NCI-H1930 (cell line): Measurements from ENCODE around the gene SORBS1.

Experiments
- DNase-seq, 2 experiments: peaks; one replicate each; lab custom pipeline; 2025; lab: John Stamatoyannopoulos, UW

Gene SORBS1

DNA sequence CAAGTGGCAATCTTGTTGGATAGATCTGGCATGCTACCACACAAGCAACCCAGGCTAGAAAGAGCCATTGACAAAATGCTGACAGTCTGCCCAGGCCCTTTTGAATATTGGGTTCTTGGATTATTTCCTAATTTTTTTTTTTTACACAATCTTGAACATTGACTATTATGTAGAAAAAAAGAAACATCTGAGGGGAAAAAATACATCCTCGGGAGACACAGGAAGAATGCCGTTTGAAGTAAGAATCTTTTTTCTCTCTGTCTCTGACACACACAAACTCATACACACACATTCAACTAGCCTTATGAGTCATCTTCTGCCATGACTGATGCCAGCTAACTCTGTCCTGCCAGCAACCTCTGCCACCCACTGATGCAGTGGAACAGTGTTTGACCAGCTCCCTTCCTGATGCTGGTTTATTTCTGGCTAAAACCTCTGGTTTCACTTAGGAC, 47.2 kb downstream of the SORBS1 start:
- DNase-seq = no peak

DNA sequence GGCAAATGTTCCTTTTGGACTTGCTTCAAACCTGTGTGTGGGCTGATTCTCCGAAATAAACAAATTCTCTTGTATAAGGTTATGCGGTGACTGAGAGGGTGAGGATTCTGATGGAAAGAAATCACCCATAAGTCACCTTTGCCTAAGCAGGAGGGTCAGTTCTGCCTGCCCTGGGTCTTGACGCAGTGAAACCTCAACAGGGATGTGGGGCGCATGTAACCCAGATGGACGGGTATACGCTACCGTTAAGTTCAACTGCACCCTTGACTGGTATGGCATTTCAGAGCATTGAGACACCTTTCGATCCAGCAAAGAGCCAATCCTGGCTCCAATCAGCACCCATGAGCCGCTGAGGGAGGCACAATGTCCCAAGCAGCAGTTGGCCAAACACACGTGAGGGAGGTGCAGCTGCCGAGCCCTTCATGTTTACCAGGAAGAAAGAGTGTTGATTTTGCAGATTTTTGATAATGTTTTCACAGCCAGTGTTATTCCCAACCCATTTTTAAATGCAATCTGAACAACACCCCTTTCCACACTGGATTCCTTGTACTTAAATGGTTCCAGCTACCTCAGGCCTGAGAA, 48.1 kb downstream of the SORBS1 start:
- no peak for DNase-seq

DNA sequence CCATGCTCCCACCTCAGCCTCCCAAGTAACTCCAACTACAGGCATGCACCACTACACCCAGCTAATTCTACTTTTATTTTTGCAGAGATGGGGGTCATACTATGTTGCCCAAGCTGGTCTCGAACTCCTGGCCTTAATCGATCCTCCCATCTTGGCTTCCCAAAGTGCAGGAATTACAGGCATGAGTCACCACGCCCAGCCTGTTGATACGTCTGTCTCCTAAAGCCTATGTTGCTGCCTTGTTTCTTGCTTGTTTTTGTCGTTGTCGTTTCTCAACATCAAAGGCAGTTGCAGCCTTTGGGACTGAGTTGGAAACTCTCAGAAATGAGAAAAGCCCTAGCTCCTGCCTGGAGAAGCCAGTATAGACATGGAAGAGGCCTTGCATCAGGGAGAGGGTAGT, 49.9 kb downstream of the SORBS1 start:
- DNase-seq = no peak

DNA sequence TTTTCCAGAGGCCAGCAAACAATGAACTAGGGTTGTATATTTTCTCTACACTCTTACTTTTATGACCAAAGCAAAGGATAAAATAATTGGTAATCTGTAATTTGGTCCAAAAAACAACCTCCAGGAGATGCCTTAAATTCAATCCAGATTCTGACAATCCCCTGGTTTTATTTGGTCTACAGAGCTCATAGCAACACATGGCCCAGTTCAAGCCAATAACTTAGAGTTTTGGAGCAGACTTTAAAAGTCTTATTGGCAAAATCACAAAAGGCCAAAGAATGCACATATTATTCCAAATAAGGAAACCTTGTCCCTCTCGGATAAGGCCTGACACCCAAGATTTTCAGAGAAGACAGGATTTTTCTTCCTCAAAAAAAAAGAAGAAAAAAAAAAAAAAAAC, 51.9 kb downstream of the SORBS1 start:
- DNase-seq = no peak

DNA sequence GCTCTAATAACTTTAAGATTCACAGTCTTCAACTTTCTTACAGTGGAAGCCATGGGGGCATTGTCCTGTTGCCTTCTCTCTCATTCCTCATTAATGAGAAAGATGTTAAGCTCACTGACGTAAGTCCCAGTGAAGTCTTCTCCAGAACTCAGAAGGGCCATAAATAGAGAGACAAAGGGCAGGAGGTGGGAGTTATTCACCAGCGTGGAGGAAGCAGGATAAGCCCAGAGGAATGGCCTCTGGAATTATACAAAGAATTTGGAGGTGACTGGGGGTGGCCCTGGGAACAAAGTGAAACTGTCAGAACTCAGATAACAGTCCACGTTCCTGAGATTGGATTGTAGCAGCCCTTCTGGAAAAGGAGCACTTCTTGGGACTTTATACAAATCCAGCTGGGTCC, 52.4 kb downstream of the SORBS1 start:
- no peak for DNase-seq

DNA sequence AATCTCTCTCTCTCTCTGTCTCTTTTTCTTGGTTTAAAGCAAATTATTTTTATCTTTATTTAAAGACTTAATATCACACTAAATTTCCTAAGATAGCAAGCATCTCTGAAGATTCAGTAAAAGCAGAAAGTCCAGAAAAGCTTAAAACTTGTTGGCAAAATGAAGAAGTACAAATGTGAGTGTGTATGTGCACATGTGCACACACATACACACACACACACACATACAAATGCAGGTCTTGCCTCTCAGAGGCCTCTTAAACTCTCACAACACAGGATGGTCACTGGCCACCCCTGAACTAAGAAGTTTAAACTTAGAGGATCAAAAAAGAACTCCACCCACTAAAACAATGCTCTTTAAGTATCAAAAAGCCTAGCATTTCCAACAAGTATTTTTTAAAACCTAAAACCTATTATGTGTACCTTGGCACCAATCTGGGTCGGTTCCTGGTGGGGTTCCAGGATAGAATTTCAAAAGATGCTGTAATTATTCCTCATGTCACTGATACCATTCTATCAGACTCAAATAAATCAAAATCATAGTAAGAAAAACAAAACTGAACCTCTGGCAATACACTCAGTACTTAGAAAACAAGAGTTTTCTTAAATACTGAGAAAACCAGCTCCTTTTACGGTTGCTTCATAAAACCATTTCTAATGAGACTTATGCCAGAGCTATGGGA, 55.0 kb downstream of the SORBS1 start:
- DNase-seq = no peak

DNA sequence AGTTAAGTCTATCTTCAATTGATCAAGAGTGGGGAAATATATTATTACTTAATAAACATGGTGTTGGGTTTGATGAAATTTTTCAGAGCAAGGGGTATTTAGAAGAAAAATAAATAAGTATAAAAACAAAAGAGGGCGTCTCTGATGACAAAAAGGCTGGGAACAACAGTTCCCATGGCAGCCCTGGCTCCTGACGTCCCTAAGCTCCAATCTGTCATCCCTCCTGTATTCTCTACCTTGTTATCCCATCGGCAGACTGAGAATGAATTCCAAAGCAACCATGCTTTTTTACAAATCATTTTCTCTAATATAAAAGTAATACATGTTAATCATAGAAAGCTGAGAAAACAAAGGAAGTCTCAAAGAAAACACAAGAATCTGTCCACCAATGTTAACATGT, 55.5 kb downstream of the SORBS1 start:
- no peak for DNase-seq

DNA sequence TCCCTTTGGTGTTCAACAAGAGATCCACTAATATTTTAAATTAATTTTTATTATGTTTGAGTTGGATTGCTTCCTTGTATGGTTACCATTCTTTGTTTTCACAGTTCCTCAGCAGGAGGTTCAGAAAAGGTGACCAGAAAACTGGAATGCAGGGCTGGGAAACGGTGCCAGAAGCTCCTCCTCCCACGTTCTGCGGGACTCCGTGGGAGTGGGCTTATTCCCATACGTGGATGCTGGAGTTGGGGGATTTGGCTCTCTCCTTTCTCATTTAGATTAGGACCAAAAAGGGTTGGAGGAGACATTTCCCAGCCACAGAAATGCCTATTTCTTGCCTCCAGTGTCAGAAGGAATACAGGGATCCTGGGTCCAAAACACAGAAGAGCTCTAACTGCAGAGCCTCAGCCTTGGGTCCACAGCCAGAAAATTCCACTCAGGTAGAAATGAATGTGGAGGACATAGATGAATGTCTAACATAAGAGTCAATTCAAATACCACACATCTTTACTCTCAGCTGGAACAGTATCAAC, 56.0 kb downstream of the SORBS1 start:
- DNase-seq = no peak

DNA sequence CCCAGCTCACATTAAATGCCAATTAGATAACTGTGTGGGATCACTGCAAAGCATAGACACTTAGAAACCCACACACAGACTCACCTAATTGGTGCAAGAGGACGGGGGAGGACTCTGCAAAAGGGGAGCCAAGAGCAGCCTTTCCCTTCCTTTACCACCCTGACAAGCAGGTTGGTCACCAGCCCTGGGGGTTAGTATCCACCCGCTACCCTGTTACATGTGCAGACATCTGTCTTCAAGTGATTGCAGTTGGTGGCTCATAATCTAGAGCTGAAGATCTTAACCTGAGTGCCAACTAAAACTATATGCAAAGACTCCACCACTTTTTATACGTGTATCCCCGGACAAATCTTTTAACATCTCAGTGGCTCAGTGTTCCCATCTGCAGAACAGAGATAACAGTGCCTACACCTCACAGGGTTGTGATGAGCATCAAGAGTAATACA, 56.9 kb downstream of the SORBS1 start:
- DNase-seq = no peak

DNA sequence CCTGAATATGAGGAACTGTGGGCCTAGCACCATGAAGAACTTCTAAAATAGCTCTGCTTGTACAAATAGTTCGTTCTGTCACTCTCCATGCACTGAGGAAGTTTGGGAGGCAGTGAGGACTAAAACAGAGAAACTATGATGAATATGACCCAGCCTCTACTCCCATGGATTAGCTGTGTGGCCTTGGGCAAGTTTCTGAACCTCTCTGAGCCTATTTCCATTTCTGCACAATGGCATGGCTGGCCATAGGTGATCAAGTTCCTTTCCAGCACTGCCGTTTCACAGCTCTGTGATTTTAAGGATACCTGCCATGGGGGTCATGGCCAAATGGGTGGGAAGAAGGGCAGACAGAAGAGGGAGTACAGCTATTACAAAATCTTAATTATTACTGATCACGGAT, 57.6 kb downstream of the SORBS1 start:
- no peak for DNase-seq

DNA sequence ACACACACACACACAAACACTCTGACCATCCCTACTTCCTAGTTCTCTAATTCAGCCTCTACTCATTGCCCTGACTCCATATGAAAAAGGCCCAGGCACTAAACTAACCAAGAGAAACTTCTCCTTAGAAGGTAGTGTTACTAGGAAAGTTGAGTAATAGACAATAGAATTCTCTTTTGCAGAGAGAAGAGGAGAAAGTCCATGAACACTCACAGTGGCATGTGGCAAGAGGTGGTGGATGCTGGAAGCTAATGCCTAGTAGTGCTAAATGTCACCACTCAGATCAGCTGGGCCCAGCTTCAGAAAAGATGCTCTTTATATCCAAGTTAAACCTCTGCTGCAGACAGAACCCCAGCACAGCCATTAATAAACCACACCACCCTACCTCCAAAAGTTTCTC, 58.2 kb downstream of the SORBS1 start:
- no peak for DNase-seq

DNA sequence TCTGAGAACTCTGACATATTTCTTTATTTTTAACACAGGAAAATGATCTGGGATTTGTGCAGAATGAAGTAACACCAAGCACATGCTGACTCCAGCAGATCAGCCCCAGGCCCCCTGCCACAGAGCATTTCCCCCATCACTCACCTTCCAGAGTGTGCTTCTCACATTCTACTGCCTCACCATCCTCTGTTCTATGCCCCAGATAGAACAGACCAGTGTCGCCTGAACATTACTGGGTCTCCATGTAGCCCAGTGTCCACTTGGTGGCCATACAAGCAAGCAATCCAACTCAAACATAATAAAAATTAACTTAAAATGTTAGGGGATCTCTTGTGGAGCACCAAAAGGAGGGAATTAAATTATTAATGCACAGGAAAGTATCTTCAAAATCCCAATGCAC, 58.8 kb downstream of the SORBS1 start:
- no peak for DNase-seq

DNA sequence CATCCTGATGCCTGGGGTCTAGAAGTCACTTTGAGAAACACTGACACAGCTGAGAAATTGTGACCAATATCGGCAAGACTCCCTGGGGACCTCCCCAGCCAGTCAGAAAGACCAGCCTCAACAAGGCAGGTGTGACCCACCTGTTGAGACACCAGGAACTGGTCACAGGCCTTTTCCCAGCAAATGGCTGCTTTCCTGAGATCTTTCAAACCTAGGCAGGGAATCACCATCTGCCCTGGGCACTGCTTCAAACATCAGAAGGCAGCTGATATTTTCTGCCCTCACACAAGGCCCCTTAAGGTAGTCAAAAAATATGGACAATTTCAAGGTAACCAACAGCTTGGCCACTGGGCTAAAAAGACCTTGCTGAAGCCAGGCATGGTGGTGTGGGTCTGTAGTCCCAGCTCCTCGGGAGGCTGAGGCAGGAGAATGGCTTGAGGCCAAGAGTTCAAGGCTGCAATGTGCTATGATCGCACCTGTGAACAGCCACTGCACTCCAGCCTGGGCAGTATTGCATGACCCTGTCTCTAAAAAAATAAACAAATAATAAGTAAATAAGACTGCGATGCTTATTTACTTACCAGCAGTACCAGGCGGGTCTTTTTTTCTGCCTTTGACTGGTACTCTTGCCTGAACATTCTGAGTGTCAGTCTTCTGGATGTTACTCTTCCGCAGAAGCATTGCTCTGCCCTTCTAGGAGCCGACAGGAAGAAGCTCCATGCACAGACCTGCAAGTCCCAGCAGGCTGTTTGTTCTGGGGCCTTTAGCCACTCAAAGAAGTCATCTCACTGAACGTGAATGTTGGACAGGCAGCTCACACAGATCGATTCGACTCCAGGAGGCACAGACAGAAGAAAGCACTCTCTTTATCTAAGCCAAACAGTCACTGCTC, 59.7 kb downstream of the SORBS1 start:
- DNase-seq = no peak

DNA sequence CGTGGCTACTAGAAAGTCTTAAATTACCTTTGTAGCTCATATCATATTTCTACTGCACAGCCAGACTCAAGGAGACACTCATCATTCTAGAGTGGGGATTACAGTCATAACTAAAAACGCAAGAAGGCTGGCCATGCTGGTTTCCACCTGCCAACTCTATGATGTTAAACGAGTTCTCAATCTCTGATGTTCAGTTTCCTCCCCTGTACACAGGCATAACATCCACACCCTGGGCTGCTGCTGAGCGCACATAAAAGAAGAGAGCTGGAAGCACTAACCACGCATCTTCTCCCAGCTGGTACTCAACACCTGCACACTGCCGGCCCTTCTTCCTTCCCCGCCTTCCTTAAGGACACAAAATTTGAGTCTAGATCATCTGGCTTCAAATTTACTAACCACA, 60.5 kb downstream of the SORBS1 start:
- no peak for DNase-seq

DNA sequence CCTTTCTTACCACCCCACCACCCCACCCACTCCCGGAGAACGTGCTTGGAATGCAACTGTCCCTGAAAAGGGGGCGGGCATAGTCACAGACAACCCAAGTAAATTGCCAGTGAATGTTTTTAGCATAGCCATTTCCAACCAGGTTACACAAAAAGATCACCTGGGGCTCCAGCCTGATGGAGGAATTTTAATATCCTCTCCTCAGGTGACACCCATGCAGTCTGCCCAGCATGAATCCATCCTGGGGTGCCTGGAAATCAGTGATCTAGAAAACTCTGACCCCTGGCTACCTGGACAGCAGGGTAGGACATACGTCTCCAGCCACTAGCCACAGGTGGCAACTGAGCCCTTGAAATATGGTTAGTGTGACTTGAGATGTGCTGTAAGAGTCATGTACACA, 61.1 kb downstream of the SORBS1 start:
- DNase-seq = no peak

DNA sequence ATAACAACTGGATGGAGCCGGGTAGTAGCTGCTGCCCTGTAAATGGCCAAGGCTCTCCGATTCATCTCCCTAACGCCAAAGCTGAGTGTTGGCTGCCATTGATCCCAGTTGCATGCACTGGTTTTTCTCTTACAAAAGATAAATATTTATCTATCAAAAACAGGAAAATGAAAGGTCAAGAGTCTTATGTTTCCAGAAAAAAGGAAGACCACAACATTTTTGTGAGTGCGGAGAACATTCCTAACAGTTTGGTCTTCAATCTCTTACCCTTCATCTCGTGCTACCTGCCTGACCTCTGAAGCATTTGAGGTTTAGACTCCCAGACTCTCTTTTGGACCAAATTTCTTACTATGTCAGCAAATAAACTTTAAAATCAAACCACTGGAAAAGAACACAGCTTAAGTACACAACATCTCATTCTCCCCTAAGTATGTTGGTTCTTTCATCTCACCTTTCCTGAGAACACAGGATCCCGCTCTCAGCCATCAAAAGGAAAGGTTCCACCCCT, 61.6 kb downstream of the SORBS1 start:
- DNase-seq = no peak

DNA sequence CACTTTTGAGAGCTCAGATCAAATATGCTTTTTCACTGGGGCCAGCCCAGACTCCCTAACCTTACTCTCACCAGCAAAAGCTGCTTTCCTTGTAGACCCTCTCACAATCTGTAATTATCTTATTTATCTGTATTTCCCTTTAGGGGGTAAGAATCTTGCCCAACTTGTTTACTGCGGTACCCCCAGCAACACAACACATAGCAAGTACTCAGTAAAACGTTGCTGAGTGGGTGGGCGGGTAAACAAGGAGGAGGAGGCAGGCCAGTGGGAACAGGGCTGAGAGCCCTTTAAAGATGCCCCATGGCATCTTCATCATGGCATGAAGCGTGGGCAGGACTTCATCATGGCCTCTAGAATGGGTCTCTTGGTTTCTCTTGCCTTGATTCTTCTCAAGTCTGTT, 64.2 kb downstream of the SORBS1 start:
- DNase-seq = no peak

DNA sequence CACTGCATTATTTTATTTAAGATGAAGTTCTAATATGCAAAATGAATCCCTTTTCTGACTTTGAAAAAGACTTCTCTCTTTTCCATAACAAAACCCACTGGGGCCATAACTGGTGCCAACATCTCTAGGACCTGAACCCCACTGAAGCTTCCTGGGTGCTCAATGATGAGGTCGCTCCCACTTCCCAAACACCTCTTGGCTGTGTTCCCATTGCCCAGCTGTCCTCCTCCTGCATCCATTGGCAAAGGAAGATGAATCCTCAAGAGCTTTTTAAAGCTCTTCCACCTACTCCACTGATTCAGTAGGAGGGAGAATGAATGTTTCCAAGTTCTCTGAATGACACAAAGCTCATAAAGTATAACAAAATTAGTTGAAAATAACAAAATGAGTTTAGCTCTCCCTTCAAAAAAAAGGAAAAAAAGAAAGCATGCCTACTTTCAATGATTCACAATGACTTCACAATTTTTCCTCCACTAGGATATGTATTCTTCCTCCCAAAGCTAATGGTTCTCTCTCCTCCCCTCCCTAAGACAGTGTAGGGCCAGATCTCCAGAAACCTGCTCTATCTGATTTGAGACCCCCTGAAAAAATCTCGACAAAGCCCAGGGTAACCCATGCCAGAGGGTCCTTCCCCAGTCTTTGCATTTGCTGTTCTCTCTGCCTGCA, 64.8 kb downstream of the SORBS1 start:
- DNase-seq = no peak

DNA sequence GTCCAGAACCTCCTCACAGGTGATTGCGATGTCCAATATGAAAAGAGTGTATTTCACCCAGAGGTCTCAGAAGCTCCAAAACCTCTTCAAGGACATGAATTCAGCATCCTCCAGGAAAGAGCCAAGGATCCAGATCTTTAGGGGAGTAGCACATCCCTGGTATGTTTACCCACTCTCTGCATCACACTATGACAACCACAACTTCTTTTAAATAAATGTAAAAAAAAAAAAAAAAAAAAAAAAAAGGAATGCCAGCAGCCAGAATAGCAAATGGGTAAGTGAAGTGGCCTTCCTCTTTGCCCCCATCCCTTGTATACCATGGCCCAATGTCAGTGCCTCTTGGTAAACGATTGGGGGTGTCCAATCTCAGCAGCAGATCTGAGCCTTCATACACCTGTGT, 67.3 kb downstream of the SORBS1 start:
- DNase-seq = no peak

DNA sequence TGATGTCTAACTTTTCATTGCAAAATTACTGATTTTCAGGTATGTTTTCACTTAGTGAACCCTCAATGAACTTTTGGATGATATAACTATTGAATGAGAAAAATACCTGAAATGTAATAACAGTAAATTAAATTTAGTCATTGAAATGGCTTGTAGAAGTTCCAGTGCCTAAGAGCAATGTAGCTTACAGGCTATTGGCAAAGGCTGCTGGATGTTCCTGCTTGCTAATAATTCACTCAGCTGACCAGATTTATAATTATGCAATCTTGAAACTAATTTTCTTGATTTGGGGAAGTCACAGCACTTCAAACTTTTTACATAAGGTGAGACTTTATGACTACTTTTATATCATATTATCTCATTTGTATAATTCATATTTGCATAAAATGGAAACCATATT, 73.2 kb downstream of the SORBS1 start:
- DNase-seq = no peak

DNA sequence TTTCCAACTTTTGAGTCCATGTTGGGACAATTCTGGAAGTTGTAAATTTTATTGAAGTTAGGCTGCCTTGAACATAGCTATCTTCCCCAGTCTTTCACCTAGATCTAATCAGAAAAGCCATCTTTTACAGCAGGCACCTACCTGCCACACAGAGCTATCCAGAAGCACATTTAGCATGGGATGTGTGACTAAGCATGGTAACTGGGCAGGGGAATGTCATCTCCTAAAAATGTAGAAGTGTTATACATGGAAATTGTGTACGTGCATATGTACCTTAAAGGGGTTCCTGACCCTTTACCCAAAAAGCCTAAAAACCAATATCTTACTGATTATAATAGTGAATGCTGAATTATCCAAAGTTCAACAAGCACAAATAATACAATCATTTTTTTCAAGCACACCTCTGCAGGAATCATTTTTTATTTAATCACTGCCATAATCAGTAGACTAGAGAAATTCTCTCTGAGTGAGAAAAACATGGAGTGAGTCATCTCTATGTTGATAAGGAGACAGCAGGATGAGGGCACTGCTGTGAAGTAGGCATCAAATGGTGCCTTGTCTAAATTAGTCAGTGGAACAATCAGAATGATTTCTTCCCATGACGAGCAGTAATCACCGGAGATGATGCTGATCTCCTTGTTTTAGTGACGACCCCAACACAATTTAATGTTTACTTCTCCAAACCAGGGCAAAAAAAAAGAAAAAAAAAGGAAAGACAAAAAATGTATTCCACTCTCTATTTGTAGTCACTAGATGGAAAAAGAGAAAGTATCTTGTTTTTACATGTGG, 75.9 kb downstream of the SORBS1 start:
- no peak for DNase-seq
